GM19455 (cell line): ENCODE data around the gene RPE.

Source experiments
- ATAC-seq: cut with Tn5 transposase; IDR thresholded peaks from one replicate; pipeline ENCODE4 v1.9.1; 2021; ENCODE audit not compliant: unreplicated experiment

The RPE gene

GRCh38 chr2:210000464-210001324 is 1.7 kb upstream of the RPE start:
- no peak for ATAC-seq

DNA sequence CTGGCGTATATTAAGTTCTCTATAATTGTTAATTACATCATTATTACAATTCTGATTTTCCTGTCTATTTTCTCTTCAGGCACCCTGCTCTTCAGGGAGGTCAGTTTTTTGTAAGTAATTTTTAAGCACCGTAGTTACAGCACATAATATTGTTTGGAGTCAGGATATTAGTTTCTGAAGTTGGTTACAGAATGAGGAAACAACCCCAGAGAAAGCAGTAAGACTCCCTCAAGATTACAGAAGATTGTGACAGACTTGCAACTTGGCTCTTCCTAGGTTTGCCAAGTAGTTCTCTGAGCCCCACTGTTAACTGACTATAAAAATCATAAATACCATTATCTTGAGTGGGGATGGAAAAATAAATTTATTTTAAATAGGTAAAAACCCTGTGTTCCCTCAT is 921 bp downstream of the RPE start:
- no peak for ATAC-seq

DNA sequence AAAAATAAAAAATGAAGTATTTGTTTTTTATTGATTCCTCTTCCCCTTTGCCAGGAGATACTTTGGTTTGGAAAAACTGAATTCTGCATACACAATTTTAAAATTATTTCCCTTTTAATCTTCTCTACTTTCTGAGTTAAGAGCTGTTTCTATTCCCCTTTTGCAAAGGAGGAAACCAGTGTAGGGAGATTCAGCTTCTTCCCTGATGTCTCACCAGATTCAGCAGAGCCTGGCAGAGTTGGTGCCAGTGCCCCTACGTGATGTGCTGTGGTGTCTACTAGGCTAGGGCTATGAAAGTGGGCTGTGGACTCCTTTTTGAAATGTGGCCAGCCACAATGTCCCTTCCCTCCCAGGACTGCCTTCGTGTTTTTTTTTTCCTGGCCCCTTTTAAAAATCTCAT is 2.4 kb downstream of the RPE start:
- no peak for ATAC-seq

DNA sequence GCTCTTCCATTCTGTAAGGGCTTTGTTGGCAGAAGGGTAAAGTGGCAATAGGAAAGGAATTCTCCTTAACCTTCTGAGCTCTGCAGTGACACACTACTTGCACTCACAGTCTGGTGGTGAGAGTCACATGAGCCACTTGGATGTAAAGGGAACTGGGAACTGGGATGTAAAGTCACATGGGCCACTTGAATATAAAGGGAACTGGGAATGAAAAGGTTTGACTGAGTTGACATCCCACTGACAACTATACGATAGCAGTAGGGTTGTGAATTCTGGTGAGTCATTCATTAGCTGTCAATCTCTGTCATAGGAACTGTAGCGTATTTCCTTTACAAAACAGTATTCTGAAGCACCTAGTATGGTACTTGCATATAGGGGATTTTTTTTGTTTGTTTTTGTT is 5.5 kb downstream of the RPE start:
- no peak for ATAC-seq

- no peak for ATAC-seq
These were observed 6.7 kb downstream of the RPE start for GRCh38 chr2:210009126-210009525.

DNA sequence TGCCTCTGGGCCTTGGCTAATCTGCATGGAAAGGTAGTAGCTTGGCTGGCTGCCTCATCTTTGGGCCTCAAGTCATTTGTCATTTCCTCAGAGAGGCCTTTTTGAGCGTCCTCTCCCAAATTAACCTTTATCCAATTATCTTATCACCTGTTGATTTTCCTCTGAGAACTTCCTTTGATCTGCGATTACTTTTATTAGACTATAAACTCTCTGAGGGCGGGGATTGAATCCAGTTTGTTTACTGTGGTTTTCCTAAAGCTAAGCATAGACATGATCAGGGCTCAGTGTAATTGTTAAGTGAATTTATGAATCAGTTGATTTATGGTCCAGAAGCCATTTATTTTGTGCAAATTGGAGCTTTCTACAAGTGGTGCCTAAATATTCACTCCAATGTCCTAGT is 7.5 kb downstream of the RPE start:
- no peak for ATAC-seq

- ATAC-seq: no peak
These were observed 17.7 kb downstream of the RPE start for GRCh38 chr2:210020138-210020537.

GRCh38 chr2:210022824-210023223 is 20.4 kb downstream of the RPE start:
- ATAC-seq: no peak

DNA sequence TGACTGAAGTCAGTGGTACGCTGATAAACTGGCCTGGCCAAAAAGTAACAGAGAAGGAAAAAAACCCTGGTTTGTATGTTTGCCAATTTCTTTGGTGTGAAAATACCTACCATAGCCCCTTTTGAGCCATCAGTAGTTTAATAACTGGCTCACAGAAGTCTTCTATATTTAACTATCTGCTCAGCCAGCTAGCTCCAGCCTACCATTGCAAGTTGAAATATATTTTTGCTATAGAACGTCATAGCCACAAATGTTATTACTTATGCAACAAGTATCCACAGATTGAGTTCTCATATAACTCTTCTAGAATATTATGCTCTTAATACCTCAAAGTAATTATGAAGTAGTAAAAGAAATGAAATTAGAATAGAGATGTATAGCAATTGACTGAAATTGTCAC is 25.2 kb downstream of the RPE start:
- no peak for ATAC-seq

GRCh38 chr2:210028178-210028577 is 25.7 kb downstream of the RPE start:
- ATAC-seq: no peak

DNA sequence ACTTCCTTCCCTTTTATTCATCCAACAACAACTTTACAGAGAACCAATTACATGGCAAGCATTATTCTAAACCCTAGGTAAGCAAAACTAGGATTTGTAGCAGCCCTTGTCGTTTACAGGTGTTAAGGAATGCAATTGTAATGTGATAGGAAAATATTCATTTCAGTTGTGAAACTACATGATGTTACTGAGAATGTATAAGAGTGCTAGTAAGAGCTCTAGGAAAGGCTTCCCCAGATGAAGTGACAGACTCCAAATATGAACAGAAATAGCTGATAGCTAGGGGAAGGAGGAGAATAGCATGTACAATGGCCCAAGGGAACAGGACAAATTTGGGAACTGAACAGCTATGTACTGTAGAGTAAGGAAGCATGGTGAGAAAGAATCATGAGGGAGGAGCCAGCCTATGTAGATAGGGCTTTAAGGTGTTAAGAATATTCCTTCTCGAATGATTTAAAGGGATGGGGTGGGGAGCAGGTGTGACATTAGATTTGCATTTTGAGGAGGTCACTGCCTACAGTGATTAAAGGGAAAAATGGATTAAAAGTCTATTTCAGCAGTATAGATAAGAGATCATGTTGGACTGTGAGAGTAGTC is 31.7 kb downstream of the RPE start:
- ATAC-seq: no peak

DNA sequence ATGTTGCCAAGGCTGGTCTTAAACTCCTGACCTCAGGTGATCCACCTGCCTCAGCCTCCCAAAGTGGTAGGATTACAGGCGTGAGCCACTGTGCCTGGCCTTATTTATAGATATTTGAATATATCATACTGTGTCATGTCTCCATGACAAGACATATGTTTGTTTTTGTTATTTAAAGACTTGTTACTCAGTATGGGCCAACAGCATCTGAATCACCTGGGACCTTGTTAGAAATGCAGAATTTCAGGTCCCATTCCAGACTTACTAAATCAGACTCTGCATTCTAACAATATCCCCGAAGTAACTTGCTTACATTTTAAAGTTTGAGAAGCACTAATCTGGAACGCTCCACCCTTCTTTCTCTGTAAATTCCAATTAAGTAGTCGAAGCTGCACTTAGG is 33.2 kb downstream of the RPE start:
- ATAC-seq: no peak

DNA sequence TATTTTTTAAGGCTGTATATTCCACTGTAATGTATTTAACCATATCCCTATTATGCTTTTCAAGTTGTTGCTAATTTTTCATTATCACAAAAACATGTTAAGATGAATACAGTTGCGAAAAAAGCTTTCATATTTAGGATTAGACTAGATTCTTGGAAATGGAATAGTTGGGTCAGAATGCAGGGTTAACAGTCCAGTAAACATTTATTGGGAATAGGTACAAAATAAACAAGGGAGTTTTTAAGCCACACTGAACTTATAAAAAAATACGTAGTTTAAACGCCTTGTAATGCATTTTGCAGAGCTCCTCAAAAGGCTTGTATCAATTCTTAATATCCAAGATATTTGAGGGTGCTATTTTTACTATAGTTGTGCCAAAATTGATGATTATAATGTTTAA is 35.6 kb downstream of the RPE start:
- no peak for ATAC-seq

DNA sequence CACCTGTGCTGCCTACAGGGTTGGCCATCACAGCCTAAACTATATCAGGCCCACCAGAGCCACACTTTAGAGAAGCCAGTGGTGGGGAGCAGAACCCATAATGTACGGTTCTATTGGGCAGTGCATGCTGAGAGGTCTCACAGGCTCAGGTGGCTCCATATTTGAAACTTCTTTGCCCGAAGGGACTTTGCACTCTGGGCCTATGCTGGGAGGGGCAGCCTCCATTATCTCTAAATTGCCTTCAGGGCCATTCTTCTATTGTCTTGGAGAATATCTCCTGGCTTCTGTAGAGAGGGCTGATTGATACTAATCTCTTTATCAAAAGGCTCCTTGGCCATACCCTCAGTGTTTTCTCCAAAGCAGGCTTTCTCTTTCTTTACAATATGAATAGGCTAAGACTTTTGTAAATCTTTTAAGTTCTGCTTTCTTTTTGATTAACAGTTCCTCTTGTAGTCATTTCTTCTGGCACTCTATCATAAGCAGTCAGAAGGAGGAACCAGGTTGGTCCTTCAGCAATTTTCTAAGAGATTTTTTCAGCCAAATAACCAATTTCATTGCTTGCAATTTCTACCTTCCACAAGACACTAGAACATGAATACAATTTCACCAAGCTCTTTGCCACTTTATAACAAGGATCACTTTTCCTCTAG is 44.5 kb downstream of the RPE start:
- ATAC-seq: no peak

DNA sequence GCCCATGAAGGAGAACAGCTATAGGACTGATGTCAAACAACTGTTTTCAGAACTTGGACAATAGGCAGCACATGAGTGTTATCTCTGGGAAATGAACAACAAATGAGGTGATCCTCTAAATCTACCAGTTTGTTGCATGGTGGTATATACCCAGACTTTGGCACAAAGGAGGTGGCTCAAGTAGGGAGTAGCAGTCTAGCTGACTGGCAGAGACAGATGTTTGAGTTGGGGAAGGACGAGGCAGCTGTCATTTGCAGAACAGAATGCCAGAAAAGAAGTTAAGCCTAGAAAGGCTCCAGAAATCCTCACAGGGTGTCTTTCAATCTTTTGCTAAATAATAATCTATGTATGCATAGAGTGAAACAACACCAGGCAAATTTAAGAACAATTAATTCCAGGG is 47.4 kb downstream of the RPE start:
- no peak for ATAC-seq

- no peak for ATAC-seq
These were observed 48.4 kb downstream of the RPE start for GRCh38 chr2:210050885-210051284.

DNA sequence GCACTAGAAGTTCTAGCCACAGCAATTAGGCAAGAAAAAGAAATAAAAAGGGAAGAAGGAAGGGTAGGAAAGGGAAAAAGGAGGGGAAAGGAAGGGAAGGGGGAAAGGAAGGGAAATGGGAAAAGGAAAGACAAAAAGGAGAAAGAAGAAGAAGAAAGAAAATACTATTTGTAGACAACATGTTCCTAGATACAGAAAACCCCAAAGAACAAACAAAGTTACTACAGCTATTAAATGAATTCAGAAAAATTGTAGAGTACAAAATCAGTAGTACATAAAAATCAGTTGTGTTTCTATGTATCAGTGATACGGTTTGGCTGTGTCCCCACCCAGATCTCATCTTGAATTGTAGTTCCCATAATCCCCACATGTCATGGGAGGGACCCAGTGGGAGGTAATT is 52.3 kb downstream of the RPE start:
- no peak for ATAC-seq

DNA sequence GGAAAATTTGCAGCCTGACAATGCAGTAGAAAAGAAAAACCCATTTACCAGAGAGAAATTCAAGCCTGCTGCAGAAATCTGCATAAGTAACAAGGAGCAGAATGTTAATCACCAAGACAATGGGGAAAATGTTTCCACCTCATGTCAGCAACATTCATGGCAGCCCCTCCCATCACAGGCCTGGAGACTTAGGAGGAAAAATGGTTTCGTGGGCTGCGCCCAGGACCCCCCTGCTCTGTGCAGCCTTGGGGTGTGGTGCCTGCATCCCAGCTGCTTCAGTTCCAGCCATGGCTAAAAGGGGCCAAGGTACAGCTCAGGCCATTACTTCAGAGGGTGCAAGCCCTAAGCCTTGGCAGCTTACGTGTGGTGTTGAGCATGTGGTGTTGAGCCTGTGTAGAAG is 53.4 kb downstream of the RPE start:
- no peak for ATAC-seq

DNA sequence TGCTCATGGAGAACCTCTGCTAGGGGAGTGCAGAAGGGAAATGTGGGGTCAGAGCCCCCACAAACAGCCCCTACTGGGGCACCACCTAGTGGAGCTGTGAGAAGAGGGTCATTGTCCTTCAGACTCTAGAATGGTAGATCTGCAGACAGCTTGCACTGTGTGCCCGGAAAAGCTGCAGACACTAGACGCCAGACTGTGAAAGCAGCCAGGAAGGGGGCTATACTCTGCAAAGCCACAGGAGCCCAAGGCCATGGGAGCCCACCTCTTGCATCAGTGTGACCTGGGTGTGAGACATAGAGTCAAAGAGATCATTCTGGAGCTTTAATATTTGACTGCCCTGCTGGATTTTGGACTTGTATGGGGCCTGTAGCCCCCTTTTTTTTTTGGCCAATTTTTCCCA is 60.9 kb downstream of the RPE start:
- no peak for ATAC-seq
